Skeletal muscle cell (primary cell): ENCODE data around the gene TSPAN9.

Experiments
- DNase-seq: peaks from one replicate; pipeline ENCODE4 v3.0.0-alpha.2; 2010; ENCODE audit warnings: low read depth
- H3K4me3 ChIP-seq: 2 replicates; pipeline ENCODE4 v1.5.1; 2011; ENCODE audit warnings: low read depth, mild to moderate bottlenecking, control low read depth, low read length, moderate library complexity

Gene TSPAN9

DNA sequence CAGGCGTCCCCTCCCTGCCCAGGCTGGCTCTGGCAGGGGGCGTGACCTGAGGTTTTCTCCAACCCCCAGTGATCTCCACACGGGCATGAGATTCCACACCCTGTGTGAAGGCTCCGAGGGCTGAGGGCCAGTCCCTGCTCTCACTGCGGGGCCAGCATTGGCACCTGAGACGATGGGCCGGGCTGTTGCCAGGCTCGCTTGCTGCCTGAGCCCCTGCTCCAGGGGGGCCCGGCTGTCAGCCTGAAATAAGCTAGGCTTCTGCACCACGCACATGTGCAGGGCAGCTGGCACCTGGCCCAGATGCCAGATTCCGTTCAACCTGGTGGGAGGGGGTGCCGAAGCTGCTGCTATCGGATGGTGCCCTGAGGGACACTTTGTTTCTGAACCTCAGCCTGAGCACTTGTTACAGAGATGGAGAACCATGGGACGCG is 217.3 kb downstream of the TSPAN9 start:
- no peak for DNase-seq
- H3K4me3 ChIP-seq, result no peak overlapping the region

- DNase-seq, result no peak
- H3K4me3 ChIP-seq, result no peak overlapping the region
Observed at GRCh38 chr12:3295225-3295624, 218.0 kb downstream of the TSPAN9 start.

GRCh38 chr12:3295646-3296408 is 218.6 kb downstream of the TSPAN9 start:
- H3K4me3 ChIP-seq, result no peak overlapping the region
- no peak for DNase-seq

DNA sequence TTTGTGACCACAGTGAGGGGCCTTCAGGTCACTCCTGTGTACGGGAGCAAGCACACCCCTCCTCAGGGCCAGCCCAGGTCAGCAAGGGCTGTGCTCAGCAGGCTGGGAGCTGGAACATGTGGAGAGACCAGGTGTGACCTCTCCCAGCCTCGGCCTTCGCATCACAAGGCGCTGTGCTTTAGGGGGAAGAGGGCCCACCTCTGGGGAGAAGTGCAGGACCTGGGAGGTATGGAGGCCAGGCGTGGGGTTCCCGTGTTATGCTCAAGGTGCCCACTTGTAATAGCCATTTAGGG is 219.2 kb downstream of the TSPAN9 start:
- no peak for DNase-seq

DNA sequence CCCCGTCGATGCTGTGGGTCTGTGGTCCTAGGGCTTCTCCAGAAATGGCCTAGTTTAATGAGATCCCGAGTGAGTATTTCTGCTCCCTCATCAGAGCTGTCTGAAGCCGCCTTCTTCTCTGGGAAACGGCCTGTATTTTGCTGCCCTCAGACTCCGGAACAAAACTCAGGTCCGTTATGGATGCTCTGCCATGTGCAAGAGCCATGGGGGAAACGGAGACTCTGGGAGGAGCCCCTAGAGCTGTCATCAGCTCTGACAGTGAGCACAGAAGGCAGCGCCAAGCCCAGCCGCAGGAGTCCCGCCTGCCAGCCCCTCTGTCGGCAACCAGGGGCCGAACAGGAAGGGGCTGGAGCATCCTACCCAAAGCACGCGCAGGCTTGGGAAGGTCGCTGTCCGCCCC is 221.4 kb downstream of the TSPAN9 start:
- no peak overlapping the region for H3K4me3 ChIP-seq
- no peak for DNase-seq

More for the DNA sequence above, 219.2 kb downstream of the TSPAN9 start:
- H3K4me3 ChIP-seq, result no peak overlapping the region

GRCh38 chr12:3299929-3300832 is 223.0 kb downstream of the TSPAN9 start:
- peak; percentile 82 for DNase-seq
- H3K4me3 ChIP-seq, result peak overlapping the region; percentile 1

DNA sequence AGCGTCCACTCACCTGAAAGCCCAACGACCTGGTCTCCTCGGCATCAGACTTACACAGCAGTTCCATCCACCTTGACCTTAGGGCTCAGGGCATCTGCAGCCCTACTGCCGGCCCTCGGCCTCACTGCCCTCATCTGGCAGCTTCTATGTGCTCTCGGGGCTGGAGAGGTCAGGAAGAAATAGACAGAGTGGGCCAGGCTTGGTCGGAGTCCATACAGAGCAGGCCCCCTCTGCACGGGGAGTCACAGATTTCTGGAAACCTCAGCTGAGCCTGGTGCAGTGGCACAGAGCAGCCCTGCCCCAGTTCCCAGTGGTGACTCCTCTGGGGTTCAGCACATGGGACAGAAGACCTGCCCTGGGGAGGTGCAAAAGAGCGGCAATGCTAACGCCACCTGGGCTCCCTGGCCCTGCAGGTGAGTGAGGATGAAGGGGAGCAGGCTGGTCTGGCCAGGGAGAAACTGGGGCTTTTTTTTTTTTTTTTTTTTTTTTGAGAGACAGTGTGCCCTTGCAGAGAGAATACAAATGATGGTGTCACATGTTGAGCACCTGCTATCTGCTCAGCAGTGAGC is 223.7 kb downstream of the TSPAN9 start:
- DNase-seq, result no peak
- H3K4me3 ChIP-seq, result no peak overlapping the region

- DNase-seq, result no peak
- no peak overlapping the region for H3K4me3 ChIP-seq
Observed at GRCh38 chr12:3302401-3303041, 225.3 kb downstream of the TSPAN9 start.

GRCh38 chr12:3303410-3304136 is 226.4 kb downstream of the TSPAN9 start:
- DNase-seq, result no peak
- H3K4me3 ChIP-seq, result no peak overlapping the region

GRCh38 chr12:3304436-3305165 is 227.4 kb downstream of the TSPAN9 start:
- no peak overlapping the region for H3K4me3 ChIP-seq
- peak; percentile 60 for DNase-seq

DNA sequence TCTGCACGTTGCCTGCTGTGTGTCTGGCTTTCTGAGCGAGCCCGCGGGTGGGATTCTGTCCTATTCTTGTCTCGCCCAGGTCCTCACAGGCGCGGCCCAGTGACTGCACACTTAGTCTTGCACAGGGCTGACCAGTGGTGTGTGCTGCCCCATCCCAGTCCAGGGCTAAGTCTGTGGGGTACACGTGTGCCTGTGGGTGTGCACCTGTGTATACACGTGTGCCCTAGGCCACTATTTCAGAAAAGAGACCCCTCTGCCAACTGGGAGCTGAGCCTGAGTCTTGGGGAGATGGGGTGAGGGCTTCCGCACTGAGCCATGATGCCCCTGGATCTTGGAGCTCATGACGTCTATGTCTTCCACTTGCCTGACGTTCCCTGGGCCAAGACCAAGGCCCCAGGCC is 228.3 kb downstream of the TSPAN9 start:
- H3K4me3 ChIP-seq, result no peak overlapping the region
- no peak for DNase-seq

GRCh38 chr12:3305904-3306619 is 228.9 kb downstream of the TSPAN9 start:
- DNase-seq, result no peak
- no peak overlapping the region for H3K4me3 ChIP-seq

DNA sequence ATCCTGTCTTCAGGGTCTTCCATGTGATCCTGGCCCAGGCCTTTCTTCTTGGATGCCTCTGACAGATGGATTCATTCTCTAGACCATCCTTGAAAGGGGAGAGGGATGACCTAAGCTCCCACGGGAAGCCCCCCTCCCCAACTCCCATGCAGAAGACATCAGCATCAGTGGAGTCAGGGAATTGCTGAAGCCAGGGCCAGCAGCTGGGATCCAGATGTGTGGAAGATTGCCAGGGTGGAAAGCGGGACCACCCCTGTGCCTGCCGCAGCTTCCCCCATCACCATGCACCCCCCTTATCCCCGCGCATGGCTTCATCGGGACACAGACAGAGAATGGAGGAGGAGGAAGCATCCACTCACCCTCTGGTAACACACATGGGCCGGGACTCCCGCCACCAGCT is 230.2 kb downstream of the TSPAN9 start:
- no peak overlapping the region for H3K4me3 ChIP-seq
- no peak for DNase-seq

DNA sequence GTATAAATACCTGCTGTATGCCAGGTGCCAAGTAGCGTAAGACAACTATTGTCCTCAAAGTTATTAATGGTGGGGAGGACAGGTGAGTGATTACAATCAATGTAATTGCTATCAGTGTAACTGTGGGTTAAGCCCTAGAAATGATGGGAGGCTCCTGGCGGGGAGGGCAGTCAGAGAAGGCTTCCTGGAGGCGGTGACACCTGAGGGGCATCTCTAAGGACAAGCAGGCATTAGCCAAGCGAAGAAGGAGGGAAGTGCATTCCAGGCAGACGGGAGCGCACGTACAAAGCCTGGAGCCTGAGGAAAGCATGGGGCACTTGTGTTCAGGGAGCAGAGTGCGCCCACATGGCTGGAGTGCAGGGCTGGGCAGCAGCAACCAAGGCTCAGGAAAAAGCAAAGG is 230.9 kb downstream of the TSPAN9 start:
- no peak for DNase-seq

GRCh38 chr12:3308609-3309008 is 231.4 kb downstream of the TSPAN9 start:
- no peak for DNase-seq
- no peak overlapping the region for H3K4me3 ChIP-seq

More for the DNA sequence above, 230.9 kb downstream of the TSPAN9 start:
- H3K4me3 ChIP-seq, result no peak overlapping the region

DNA sequence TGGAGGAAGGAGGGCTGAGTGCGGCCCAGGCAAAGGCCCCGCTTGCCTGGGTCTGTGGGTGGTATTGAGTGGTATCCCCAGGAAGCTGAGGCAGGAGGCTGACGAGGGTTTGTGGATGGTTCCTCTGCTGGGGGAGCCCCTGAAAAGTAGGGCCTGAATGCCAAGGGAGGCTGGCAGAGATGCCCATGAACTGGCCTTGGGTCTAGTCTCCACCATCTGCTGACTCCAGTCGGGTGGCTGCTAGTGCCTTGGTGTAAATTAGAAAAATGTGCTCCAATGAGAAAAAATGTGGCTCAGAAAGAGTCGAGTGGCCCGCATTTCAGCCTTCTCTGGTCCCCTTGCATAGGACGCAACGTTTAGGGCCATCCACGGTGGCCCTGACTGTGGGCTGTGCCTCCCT is 232.6 kb downstream of the TSPAN9 start:
- DNase-seq, result no peak
- no peak overlapping the region for H3K4me3 ChIP-seq

GRCh38 chr12:3310271-3311026 is 233.3 kb downstream of the TSPAN9 start:
- no peak for DNase-seq
- no peak overlapping the region for H3K4me3 ChIP-seq
